HepG2 (cell line): Measurements from ENCODE around the gene LRRC74A. TPM values are rescaled to one million over a fixed set of nuclear protein-coding genes. Genes with fewer than 3 reads are reported as not detected.
A peak's percentile ranks its signal among the peaks of the same experiment; 100 is the strongest.

Source experiments
- ELF1 ChIP-seq: sonication (generic); formaldehyde crosslinking; IDR thresholded peaks from 2 replicates; pipeline ENCODE4 v1.4.0; 2020; ENCODE audit warnings: missing genetic modification reagents
- HNF4G ChIP-seq, 2 experiments: sonication (generic) in 1 of 2; formaldehyde crosslinking in 1 of 2; IDR thresholded peaks; 2 replicates each; pipeline versions ENCODE4 v1.4.0 to v1.6.1; 2011 to 2020; ENCODE audit warnings: borderline replicate concordance in 2 of 2, low read depth in 2 of 2, mild to moderate bottlenecking in 2 of 2, low read length in 1 of 2, missing genetic modification reagents in 1 of 2, moderate library complexity in 1 of 2
- KLF12 ChIP-seq: sonication (generic); formaldehyde crosslinking; IDR thresholded peaks from 2 replicates; pipeline ENCODE4 v1.4.0; 2020; ENCODE audit warnings: missing genetic modification reagents, borderline replicate concordance
- MEIS2 ChIP-seq: sonication (generic); formaldehyde crosslinking; IDR thresholded peaks from 2 replicates; pipeline ENCODE4 v1.9.0; 2021; ENCODE audit warnings: mild to moderate bottlenecking, missing genetic modification reagents
- NR2F2 ChIP-seq: IDR thresholded peaks from 2 replicates; pipeline ENCODE4 v1.6.1; 2012; ENCODE audit warnings: low read depth, inconsistent platforms, borderline replicate concordance
- RBFOX2 ChIP-seq: fragments of 200-400 bp; formaldehyde crosslinking; IDR thresholded peaks from 2 replicates; pipeline ENCODE4 v1.6.1; 2017; ENCODE audit warnings: low read depth, mild to moderate bottlenecking, low read length
- SP2 ChIP-seq: sonication (generic); formaldehyde crosslinking; IDR thresholded peaks from 2 replicates; pipeline ENCODE4 v1.5.1; 2020; ENCODE audit warnings: mild to moderate bottlenecking, missing genetic modification reagents
- ZNF296 ChIP-seq: sonication (generic); formaldehyde crosslinking; conservative IDR thresholded peaks from 2 replicates; pipeline ENCODE4 v1.5.0; 2020; ENCODE audit warnings: mild to moderate bottlenecking, missing genetic modification reagents
- ZNF430 ChIP-seq: sonication (generic); formaldehyde crosslinking; IDR thresholded peaks from 2 replicates; pipeline ENCODE4 v1.9.0; 2021; ENCODE audit warnings: mild to moderate bottlenecking, missing genetic modification reagents
- ZNF768 ChIP-seq: sonication (generic); formaldehyde crosslinking; IDR thresholded peaks from 2 replicates; pipeline ENCODE4 v1.4.0; 2020; ENCODE audit warnings: missing genetic modification reagents
- ZSCAN12 ChIP-seq: sonication (generic); formaldehyde crosslinking; IDR thresholded peaks from 2 replicates; pipeline ENCODE4 v1.9.0; 2021; ENCODE audit warnings: mild to moderate bottlenecking, missing genetic modification reagents
- polyA plus RNA-seq, 8 experiments: library from polyadenylated mRNA; depleted of rRNA in 3 of 8; stranded (reverse) in 7 of 8; unstranded in 1 of 8; fragments of >200 nt; fragmentation: Illumina TruSeq in 4 of 8; extraction: Trizol in 4 of 8; gene quantifications; 2 replicates each; pipeline versions ENCODE4 v1.2.1 to v1.2.3, GENCODE V29; 2011 to 2016; ENCODE audit warnings: low read depth in 4 of 8, missing spikeins in 1 of 8, mixed read lengths in 1 of 8; ENCODE audit not compliant: insufficient read depth in 1 of 8
- total RNA-seq, 5 experiments: library from RNA; depleted of rRNA; stranded (reverse); fragments of >200 nt; fragmentation: Illumina TruSeq; extraction: Trizol; gene quantifications; 2 replicates each; pipeline ENCODE4 v1.2.3, GENCODE V29; 2016; ENCODE audit warnings: low read depth in 1 of 5
- TF ChIP-seq, protein P1 (sequence below), 2 experiments: sonication (generic) in 1 of 2; formaldehyde crosslinking in 1 of 2; IDR thresholded peaks; 2 replicates each; pipeline versions ENCODE4 v1.4.0 to v1.6.1; 2016 to 2020; ENCODE audit warnings: borderline replicate concordance in 1 of 2, low read depth in 1 of 2, mild to moderate bottlenecking in 1 of 2, missing genetic modification reagents in 1 of 2
- TF ChIP-seq, protein P2 (sequence below): sonication (generic); formaldehyde crosslinking; IDR thresholded peaks from 2 replicates; pipeline ENCODE4 v1.5.0; 2020; ENCODE audit warnings: missing genetic modification reagents, mild to moderate bottlenecking, borderline replicate concordance
- TF ChIP-seq, protein P3 (sequence below): sonication (generic); formaldehyde crosslinking; IDR thresholded peaks from 2 replicates; pipeline ENCODE4 v1.8.0; 2022; ENCODE audit warnings: mild to moderate bottlenecking, missing genetic modification reagents
- TF ChIP-seq, protein P4 (sequence below): sonication (generic); formaldehyde crosslinking; IDR thresholded peaks from 2 replicates; pipeline ENCODE4 v1.4.0; 2020; ENCODE audit warnings: mild to moderate bottlenecking, missing genetic modification reagents
- TF ChIP-seq, protein P5 (sequence below): sonication (generic); formaldehyde crosslinking; IDR thresholded peaks from 2 replicates; pipeline ENCODE4 v1.4.0; 2020; ENCODE audit warnings: low read depth, missing genetic modification reagents

LRRC74A gene
- total and polyA plus RNA-seq, 2 of the 13 experiments (the other 11 are each of a cell fraction or from before 2014, with no cell fraction given): not detected

DNA sequence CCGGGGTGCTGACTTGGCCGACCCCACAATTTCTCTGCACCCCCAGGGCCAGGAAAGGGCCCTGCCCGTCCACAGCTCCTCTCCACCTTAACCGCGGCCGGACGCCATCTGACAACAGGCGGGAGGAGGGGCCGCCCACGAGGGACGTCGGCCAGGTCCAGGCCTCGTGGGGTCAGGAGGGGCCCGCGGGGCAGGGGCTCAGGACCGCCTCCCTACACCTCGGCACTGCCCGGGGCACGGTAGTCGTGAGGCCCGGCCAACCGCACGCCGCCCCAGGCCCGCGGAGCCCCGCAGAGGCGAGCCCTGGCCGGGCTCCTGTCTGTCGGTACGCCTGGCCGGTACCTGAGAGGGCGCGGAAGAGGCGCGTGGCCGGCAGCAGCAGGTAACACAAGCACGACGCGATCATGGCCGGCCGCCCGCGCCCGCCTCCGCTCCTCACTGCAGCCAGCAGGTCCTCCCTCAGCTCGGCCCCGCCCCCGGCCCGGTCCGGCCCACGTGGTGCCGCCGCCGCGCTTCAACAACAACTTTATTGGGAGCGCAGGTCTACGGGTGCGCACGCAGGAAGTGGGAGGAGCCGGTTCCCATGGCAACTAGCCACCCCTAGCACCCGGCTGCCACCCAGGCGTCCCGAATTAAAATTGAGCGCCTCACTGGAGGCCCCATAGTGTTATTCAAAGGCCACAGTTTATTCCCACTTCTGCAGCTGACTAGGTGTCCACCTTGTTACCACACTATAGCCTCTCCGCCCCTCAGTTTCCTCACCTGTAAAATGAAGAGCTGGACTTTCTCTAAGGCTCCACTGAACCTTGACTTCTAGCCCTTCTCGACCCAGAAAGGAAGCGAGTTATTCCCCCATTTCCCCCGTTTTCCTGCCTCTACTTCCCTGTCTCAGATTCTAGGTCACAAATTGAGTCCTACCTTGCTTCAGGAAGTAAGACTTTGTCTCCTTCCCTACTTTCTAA, 13.5 kb upstream of the LRRC74A start, which contains the start of gene ANGEL1 (continued):
- TF ChIP-seq MEIS2 (CRISPR knock-in tag) (no peak), NR2F2 (no peak), KLF12 (peak; percentile 45; the same call in 1 of the 2 replicates), ZNF768 (CRISPR knock-in tag) (peak; percentile 48; the same call in 1 of the 2 replicates), ZNF430 (peak; percentile 84), ZNF296 (CRISPR knock-in tag) (peak; percentile 73; the same call in 1 of the 2 replicates), ELF1 (peak; percentile 75), HNF4G (IDR thresholded peaks at IDR 0.05; ENCODE audit: borderline replicate concordance, low read depth, low read length) (0 out of 2 replicates have a peak, but pooled peaks have one; percentile 41), HNF4G (CRISPR knock-in tag; IDR thresholded peaks at IDR 0.05; ENCODE audit: borderline replicate concordance, low read depth) (no peak; the same call in 1 of the 2 replicates), SP2 (peak; percentile 71), RBFOX2 (peak; percentile 97), ZSCAN12 (CRISPR knock-in tag) (peak; percentile 24; the same call in 1 of the 2 replicates)
- TF ChIP-seq, protein P1, sequence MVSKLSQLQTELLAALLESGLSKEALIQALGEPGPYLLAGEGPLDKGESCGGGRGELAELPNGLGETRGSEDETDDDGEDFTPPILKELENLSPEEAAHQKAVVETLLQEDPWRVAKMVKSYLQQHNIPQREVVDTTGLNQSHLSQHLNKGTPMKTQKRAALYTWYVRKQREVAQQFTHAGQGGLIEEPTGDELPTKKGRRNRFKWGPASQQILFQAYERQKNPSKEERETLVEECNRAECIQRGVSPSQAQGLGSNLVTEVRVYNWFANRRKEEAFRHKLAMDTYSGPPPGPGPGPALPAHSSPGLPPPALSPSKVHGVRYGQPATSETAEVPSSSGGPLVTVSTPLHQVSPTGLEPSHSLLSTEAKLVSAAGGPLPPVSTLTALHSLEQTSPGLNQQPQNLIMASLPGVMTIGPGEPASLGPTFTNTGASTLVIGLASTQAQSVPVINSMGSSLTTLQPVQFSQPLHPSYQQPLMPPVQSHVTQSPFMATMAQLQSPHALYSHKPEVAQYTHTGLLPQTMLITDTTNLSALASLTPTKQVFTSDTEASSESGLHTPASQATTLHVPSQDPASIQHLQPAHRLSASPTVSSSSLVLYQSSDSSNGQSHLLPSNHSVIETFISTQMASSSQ (IDR thresholded peaks at IDR 0.05; ENCODE audit: low read depth): no peak; the same call in 1 of the 2 replicates
- TF ChIP-seq, protein P1 (CRISPR knock-in tag; IDR thresholded peaks at IDR 0.05; ENCODE audit: borderline replicate concordance): peak; percentile 64; the same call in 1 of the 2 replicates
- TF ChIP-seq, protein P2, sequence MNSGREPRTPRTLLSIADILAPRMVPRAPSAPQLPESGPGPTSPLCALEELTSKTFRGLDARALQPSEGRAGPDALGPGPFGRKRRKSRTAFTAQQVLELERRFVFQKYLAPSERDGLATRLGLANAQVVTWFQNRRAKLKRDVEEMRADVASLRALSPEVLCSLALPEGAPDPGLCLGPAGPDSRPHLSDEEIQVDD (CRISPR knock-in tag): no peak
- TF ChIP-seq, protein P3, sequence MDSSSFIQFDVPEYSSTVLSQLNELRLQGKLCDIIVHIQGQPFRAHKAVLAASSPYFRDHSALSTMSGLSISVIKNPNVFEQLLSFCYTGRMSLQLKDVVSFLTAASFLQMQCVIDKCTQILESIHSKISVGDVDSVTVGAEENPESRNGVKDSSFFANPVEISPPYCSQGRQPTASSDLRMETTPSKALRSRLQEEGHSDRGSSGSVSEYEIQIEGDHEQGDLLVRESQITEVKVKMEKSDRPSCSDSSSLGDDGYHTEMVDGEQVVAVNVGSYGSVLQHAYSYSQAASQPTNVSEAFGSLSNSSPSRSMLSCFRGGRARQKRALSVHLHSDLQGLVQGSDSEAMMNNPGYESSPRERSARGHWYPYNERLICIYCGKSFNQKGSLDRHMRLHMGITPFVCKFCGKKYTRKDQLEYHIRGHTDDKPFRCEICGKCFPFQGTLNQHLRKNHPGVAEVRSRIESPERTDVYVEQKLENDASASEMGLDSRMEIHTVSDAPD (CRISPR knock-in tag): peak; percentile 45; the same call in 1 of the 2 replicates
- TF ChIP-seq, protein P4, sequence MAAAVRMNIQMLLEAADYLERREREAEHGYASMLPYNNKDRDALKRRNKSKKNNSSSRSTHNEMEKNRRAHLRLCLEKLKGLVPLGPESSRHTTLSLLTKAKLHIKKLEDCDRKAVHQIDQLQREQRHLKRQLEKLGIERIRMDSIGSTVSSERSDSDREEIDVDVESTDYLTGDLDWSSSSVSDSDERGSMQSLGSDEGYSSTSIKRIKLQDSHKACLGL (CRISPR knock-in tag): peak; percentile 55; the same call in 1 of the 2 replicates
- TF ChIP-seq, protein P5, sequence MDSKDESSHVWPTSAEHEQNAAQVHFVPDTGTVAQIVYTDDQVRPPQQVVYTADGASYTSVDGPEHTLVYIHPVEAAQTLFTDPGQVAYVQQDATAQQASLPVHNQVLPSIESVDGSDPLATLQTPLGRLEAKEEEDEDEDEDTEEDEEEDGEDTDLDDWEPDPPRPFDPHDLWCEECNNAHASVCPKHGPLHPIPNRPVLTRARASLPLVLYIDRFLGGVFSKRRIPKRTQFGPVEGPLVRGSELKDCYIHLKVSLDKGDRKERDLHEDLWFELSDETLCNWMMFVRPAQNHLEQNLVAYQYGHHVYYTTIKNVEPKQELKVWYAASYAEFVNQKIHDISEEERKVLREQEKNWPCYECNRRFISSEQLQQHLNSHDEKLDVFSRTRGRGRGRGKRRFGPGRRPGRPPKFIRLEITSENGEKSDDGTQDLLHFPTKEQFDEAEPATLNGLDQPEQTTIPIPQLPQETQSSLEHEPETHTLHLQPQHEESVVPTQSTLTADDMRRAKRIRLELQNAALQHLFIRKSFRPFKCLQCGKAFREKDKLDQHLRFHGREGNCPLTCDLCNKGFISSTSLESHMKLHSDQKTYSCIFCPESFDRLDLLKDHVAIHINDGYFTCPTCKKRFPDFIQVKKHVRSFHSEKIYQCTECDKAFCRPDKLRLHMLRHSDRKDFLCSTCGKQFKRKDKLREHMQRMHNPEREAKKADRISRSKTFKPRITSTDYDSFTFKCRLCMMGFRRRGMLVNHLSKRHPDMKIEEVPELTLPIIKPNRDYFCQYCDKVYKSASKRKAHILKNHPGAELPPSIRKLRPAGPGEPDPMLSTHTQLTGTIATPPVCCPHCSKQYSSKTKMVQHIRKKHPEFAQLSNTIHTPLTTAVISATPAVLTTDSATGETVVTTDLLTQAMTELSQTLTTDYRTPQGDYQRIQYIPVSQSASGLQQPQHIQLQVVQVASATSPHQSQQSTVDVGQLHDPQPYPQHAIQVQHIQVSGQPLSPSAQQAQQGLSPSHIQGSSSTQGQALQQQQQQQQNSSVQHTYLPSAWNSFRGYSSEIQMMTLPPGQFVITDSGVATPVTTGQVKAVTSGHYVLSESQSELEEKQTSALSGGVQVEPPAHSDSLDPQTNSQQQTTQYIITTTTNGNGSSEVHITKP (CRISPR knock-in tag): peak; percentile 11; the same call in 1 of the 2 replicates
